ENCODE measurements around the gene MCFD2.

MCFD2 gene

DNA sequence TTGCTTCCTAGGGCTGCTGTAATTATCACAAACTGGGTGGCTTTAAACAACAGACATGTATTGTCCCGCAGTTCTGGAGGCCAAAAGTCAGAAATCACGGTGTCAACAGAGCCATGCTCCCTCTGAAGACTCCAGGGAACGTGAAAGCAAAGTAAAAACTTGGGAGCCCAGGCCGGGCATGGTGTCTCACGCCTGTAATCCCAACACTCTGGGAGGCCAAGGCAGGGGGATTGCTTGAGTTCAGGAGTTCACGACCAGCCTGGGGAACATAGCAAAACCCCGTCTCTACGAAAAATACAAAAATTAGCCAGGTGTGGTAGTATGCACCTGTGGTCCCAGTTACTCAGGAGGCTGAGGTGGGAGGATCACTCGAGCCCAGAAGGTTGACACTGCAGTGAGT is 63.5 kb downstream of the MCFD2 start:
- DNase-seq (ENCODE audit: low read depth in 2 of 2): no peak
- TF ChIP-seq, protein P1, sequence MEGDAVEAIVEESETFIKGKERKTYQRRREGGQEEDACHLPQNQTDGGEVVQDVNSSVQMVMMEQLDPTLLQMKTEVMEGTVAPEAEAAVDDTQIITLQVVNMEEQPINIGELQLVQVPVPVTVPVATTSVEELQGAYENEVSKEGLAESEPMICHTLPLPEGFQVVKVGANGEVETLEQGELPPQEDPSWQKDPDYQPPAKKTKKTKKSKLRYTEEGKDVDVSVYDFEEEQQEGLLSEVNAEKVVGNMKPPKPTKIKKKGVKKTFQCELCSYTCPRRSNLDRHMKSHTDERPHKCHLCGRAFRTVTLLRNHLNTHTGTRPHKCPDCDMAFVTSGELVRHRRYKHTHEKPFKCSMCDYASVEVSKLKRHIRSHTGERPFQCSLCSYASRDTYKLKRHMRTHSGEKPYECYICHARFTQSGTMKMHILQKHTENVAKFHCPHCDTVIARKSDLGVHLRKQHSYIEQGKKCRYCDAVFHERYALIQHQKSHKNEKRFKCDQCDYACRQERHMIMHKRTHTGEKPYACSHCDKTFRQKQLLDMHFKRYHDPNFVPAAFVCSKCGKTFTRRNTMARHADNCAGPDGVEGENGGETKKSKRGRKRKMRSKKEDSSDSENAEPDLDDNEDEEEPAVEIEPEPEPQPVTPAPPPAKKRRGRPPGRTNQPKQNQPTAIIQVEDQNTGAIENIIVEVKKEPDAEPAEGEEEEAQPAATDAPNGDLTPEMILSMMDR (IDR thresholded peaks at IDR 0.05; ENCODE audit: low read depth, low read length): no peak
- no peak overlapping the region for H3K4me3 ChIP-seq (replicated peaks in 1 of 2; ENCODE audit: low read depth in 2 of 2, low read length in 2 of 2)
